Left ventricle myocardium superior (tissue), 1 donor: ENCODE results near the gene DDRGK1. TPM values are rescaled to one million over a fixed set of nuclear protein-coding genes. Genes with fewer than 3 reads are reported as not detected.
"Not testable (repeated sequence)": the region's sequence is repeated elsewhere in the genome, so short reads cannot be mapped to it uniquely, and the experiment has no call there.

Experiments
- ATAC-seq: fragments of 200-7000 bp; cut with Tn5 transposase; one replicate; pipeline ENCODE4 v1.9.1; 2020; ENCODE audit warnings: mild to moderate bottlenecking, moderate library complexity
- DNase-seq: peaks from one replicate; pipeline ENCODE4 v3.0.0-alpha.2; 2020
- intact Hi-C: fragments of 100-400 bp; cut with micrococcal nuclease; formaldehyde crosslinking; loops from one replicate; pipeline ENCODE4 v1.11.0; 2022
- total RNA-seq: library from RNA; stranded (reverse); fragmentation: NEBNext Ultra II Directional; extraction: Animal tissue kit (Norgen Biotek cat#: 25700); gene quantifications from one replicate; pipeline ENCODE4 v1.2.1, GENCODE V29; 2021
- donor health status: DM: no; HTN: yes; CAD: no; lungs with severe emphysema.

DDRGK1 gene
- total RNA-seq, 1 donor from 2014 or later, result 37.2 TPM

- DNase-seq (no peak), ATAC-seq (no peak)
- intact Hi-C loops, result no loop called here
Observed at GRCh38 chr20:3157817-3158216, 46.7 kb downstream of the DDRGK1 start.

GRCh38 chr20:3156811-3157619 is 47.5 kb downstream of the DDRGK1 start:
- intact Hi-C loops, result no loop called here
- DNase-seq (no peak), ATAC-seq (no peak)

GRCh38 chr20:3152057-3152644 is 52.3 kb downstream of the DDRGK1 start:
- intact Hi-C loops, DNase-seq: not testable (repeated sequence)
- ATAC-seq, result peak; percentile 75

- ATAC-seq, result no peak
Observed at GRCh38 chr20:3150908-3151307, 53.6 kb downstream of the DDRGK1 start.

DNA sequence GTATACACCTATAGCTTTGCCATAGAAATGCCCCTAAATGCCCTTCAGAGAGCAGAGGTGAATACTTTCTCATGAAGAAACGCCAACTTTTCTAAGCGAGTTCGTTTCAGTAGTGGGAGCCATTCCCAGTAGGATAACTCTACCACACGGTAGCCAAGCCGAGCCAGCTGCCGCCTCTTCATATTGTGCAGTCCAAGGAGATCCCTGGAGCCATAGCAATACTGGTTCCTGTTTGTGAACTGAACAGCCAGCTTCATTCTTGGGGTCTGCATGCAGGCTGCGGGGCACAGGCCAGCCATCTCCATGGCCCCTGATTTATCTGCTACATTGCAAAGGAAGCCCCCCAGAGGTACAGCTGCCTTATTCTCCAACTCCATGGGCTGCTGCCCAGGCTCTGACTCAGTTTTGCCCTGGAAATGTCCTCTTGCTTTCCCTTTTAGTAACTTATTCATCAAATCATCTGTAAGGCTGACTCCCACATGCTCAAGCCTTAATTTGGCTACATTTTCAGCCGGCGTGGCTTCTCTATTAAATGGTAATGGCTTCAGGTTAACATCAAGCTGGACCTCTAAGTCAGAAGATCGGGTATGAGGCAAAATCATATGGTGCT is 57.6 kb downstream of the DDRGK1 start:
- peak; percentile 29 for ATAC-seq
- intact Hi-C loops, result no loop called here
- DNase-seq, result no peak

More at GRCh38 chr20:3150908-3151307, 53.6 kb downstream of the DDRGK1 start:
- DNase-seq, result no peak
- intact Hi-C loops, result no loop called here

GRCh38 chr20:3141757-3142156 is 62.7 kb downstream of the DDRGK1 start:
- no peak for ATAC-seq
- intact Hi-C loops, result no loop called here
- no peak for DNase-seq

Other genes starting within 250 kb of the DDRGK1 start
- gene GNRH2, start 161.1 kb downstream of the DDRGK1 start, total RNA-seq, result not detected
- 57.5 TPM for gene MRPS26, start 158.6 kb downstream of the DDRGK1 start, total RNA-seq
- not detected for gene OXT, start 133.1 kb downstream of the DDRGK1 start, total RNA-seq
- gene AVP, start 120.0 kb downstream of the DDRGK1 start, total RNA-seq, result not detected
- gene FASTKD5, start 44.8 kb downstream of the DDRGK1 start, total RNA-seq, result 29.1 TPM
- 2.9 TPM for gene UBOX5, start 44.8 kb downstream of the DDRGK1 start, total RNA-seq
- 17.6 TPM for gene LZTS3, start 31.1 kb downstream of the DDRGK1 start, total RNA-seq
- 17.2 TPM for gene ITPA, start 4.8 kb upstream of the DDRGK1 start, total RNA-seq
- gene SLC4A11, start 34.5 kb upstream of the DDRGK1 start, total RNA-seq, result 0.82 TPM
- gene DNAAF9, start 203.0 kb upstream of the DDRGK1 start, total RNA-seq, result 20.1 TPM